ENCODE measurements around the gene NAPEPLD.
"Not testable (repeated sequence)": the region's sequence is repeated elsewhere in the genome, so short reads cannot be mapped to it uniquely, and the experiment has no call there.

NAPEPLD gene

GRCh38 chr7:103059471-103059870, 89.4 kb downstream of the NAPEPLD start:
- DNase-seq, result no peak

- DNase-seq, result no peak
These were observed 90.8 kb downstream of the NAPEPLD start for GRCh38 chr7:103058122-103058521.

GRCh38 chr7:103056006-103056405, 92.9 kb downstream of the NAPEPLD start:
- DNase-seq, result not testable (repeated sequence)

GRCh38 chr7:103051519-103051918, 97.4 kb downstream of the NAPEPLD start:
- no peak for DNase-seq
